Liver (tissue), 9 donors: ENCODE data around the gene PPM1M. TPM values are rescaled to one million over a fixed set of nuclear protein-coding genes. Genes with fewer than 3 reads are reported as not detected.

Experiments used
- DNase-seq: peaks from one replicate; pipeline ENCODE4 v3.0.0-alpha.2; 2017; ENCODE audit warnings: low spot score
- H3K27ac ChIP-seq, 2 donors: one replicate each; pipeline ENCODE4 v1.7.0; 2013; ENCODE audit warnings: inconsistent platforms in 2 of 2, low read length in 2 of 2, control low read depth in 1 of 2, low read depth in 1 of 2, mild to moderate bottlenecking in 1 of 2
- H3K27me3 ChIP-seq, 4 donors: one replicate each; pipeline versions ENCODE4 v1.6.1 to v1.7.0; 2013; ENCODE audit warnings: low read length in 3 of 4, inconsistent platforms in 1 of 4, mild to moderate bottlenecking in 1 of 4, moderate library complexity in 1 of 4; ENCODE audit not compliant: control insufficient read depth in 4 of 4, insufficient read depth in 4 of 4
- H3K36me3 ChIP-seq, 4 donors: one replicate each; pipeline versions ENCODE4 v1.6.1 to v1.7.0; 2013; ENCODE audit warnings: low read length in 3 of 4, mild to moderate bottlenecking in 3 of 4, low read depth in 1 of 4, moderate library complexity in 1 of 4; ENCODE audit not compliant: control insufficient read depth in 4 of 4, insufficient read depth in 3 of 4
- H3K4me1 ChIP-seq, 4 donors: one replicate each; pipeline versions ENCODE4 v1.6.1 to v1.7.0; 2013; ENCODE audit warnings: low read length in 3 of 4, mild to moderate bottlenecking in 3 of 4, moderate library complexity in 1 of 4; ENCODE audit not compliant: control insufficient read depth in 4 of 4, insufficient read depth in 4 of 4
- H3K4me3 ChIP-seq, 3 donors: one replicate each; pipeline versions ENCODE4 v1.6.1 to v1.7.0; 2013; ENCODE audit warnings: low read length in 3 of 3, control low read depth in 1 of 3, low read depth in 1 of 3, mild to moderate bottlenecking in 1 of 3
- H3K9ac ChIP-seq, 2 donors: one replicate each; pipeline ENCODE4 v1.7.0; 2013; ENCODE audit warnings: low read length in 2 of 2, mild to moderate bottlenecking in 2 of 2, moderate library complexity in 2 of 2, control low read depth in 1 of 2, low read depth in 1 of 2
- H3K9me3 ChIP-seq, 4 donors: one replicate each; pipeline versions ENCODE4 v1.6.1 to v1.7.0; 2013; ENCODE audit warnings: low read length in 3 of 4; ENCODE audit not compliant: control insufficient read depth in 4 of 4
- EGR1 ChIP-seq, 2 donors: IDR thresholded peaks; 2 replicates each; pipeline ENCODE4 v1.6.1; 2016 to 2018; ENCODE audit warnings: antibody characterized with exemption in 2 of 2, low read depth in 2 of 2
- FOXA1 ChIP-seq: IDR thresholded peaks from 2 replicates; pipeline ENCODE4 v1.6.1; 2016; ENCODE audit warnings: antibody characterized with exemption
- FOXA2 ChIP-seq: IDR thresholded peaks from 2 replicates; pipeline ENCODE4 v1.6.1; 2016; ENCODE audit warnings: antibody characterized with exemption
- GABPA ChIP-seq, 2 donors: IDR thresholded peaks in 1 of 2; conservative IDR thresholded peaks in 1 of 2; 2 replicates each; pipeline ENCODE4 v1.6.1; 2016; ENCODE audit warnings: antibody characterized with exemption in 2 of 2, mild to moderate bottlenecking in 1 of 2, moderate library complexity in 1 of 2
- HNF4A ChIP-seq, 2 donors: conservative IDR thresholded peaks; 2 replicates each; pipeline ENCODE4 v1.6.1; 2016; ENCODE audit warnings: antibody characterized with exemption in 2 of 2, mild to moderate bottlenecking in 2 of 2
- HNF4G ChIP-seq: IDR thresholded peaks from 2 replicates; pipeline ENCODE4 v1.6.1; 2016; ENCODE audit warnings: antibody characterized with exemption
- JUND ChIP-seq, 2 donors: IDR thresholded peaks; 2 replicates each; pipeline ENCODE4 v1.6.1; 2016; ENCODE audit warnings: antibody characterized with exemption in 2 of 2
- NR2F2 ChIP-seq: IDR thresholded peaks from 2 replicates; pipeline ENCODE4 v1.6.1; 2016; ENCODE audit warnings: antibody characterized with exemption
- RAD21 ChIP-seq, 2 donors: IDR thresholded peaks; 2 replicates each; pipeline ENCODE4 v1.6.1; 2016; ENCODE audit warnings: antibody characterized with exemption in 2 of 2, mild to moderate bottlenecking in 2 of 2
- RXRA ChIP-seq, 2 donors: IDR thresholded peaks; 2 replicates each; pipeline ENCODE4 v1.6.1; 2017 to 2018; ENCODE audit warnings: antibody characterized with exemption in 2 of 2, mild to moderate bottlenecking in 1 of 2
- SP1 ChIP-seq: IDR thresholded peaks from 2 replicates; pipeline ENCODE4 v1.6.1; 2018; ENCODE audit warnings: antibody characterized with exemption, mild to moderate bottlenecking
- TAF1 ChIP-seq: conservative IDR thresholded peaks from 2 replicates; pipeline ENCODE4 v1.6.1; 2016; ENCODE audit warnings: antibody characterized with exemption, mild to moderate bottlenecking
- YY1 ChIP-seq: IDR thresholded peaks from 2 replicates; pipeline ENCODE4 v1.6.1; 2016; ENCODE audit warnings: antibody characterized with exemption, mild to moderate bottlenecking
- WGBS: extraction: QIAGEN DNeasy Blood & Tissue Kit; methylation state at CpG from one replicate; pipeline ENCODE4 v1.1.7; 2013; 5-methylcytosine and 5-hydroxymethylcytosine counted together
- polyA plus RNA-seq, 2 donors: library from polyadenylated mRNA; stranded (reverse) in 1 of 2; unstranded in 1 of 2; fragments of 200-250 nt in 1 of 2; fragments of >200 nt in 1 of 2; fragmentation: Nextera tagmentation in 1 of 2; extraction: Ambion mirVana in 1 of 2; gene quantifications; one replicate each; pipeline versions ENCODE4 v1.2.1 to v1.2.3, GENCODE V29; 2013 to 2015
- total RNA-seq, 2 donors: library from RNA; depleted of rRNA; stranded (reverse); fragments of >200 nt; gene quantifications; one replicate each; pipeline ENCODE4 v1.2.3, GENCODE V29; 2014
- TF ChIP-seq, protein P1 (sequence below): fragments of 150-350 bp; IDR thresholded peaks from 2 replicates; pipeline ENCODE4 v1.5.1; 2017; ENCODE audit warnings: improper control_type of control experiment, low read depth, low read length; ENCODE audit not compliant: missing input control
- TF ChIP-seq, protein P2 (sequence below): IDR thresholded peaks from 2 replicates; pipeline ENCODE4 v1.6.1; 2016; ENCODE audit warnings: antibody characterized with exemption
- TF ChIP-seq, protein P3 (sequence below): IDR thresholded peaks from 2 replicates; pipeline ENCODE4 v1.6.1; 2016; ENCODE audit warnings: antibody characterized with exemption, mild to moderate bottlenecking
- TF ChIP-seq, protein P4 (sequence below): IDR thresholded peaks from 2 replicates; pipeline ENCODE4 v1.6.1; 2016; ENCODE audit warnings: antibody characterized with exemption
- TF ChIP-seq, protein P5 (sequence below): IDR thresholded peaks from 2 replicates; pipeline ENCODE4 v1.6.1; 2016; ENCODE audit warnings: antibody characterized with exemption
- donor health status: healthy.
- donor health status: healthy.
- donor health status: healthy.
- donor health status: healthy.
- donor health status: healthy.

Gene PPM1M
- total and polyA plus RNA-seq, 4 donors, result 2.8 to 5.5 (median 4.6) TPM

DNA sequence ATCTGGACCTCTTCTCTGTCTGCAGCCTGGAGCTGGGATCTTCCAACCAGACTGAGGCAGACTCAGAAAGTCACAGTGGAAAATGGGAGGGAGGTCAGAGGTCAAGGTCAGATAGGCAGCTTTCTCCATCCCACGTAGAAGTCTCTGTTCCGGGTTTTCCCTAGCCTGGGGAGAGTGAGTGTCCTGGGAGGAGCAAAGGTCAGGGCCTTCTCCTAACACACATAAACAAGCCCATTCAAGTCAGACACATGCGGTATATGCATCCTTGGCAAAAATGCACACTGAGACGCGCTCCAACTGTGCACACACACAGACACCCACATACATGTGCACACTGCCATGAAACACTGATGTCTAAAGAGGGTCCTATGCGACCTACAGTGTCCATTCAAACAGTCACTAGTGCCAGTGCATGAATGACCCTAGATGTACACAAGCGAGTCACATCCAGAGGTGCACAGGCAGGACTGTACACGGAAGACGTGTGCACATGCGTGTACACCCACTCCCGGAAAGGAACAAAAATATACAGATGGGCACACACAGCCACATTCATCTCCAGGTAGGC lies 7.3 kb upstream of the PPM1M start:
- 11% methylated on average over 11 of the region's 11 CpGs for WGBS
- TF ChIP-seq HNF4G (peak; percentile 5), RXRA (IDR thresholded peaks at IDR 0.05) (peak; percentile 79 to 80), TAF1 (no peak), SP1 (peak; percentile 58), FOXA1 (no peak), YY1 (peak; percentile 28), RAD21 (IDR thresholded peaks at IDR 0.05) (no peak), JUND (IDR thresholded peaks at IDR 0.05) (peak in 1 of 2 donors; percentile 87), HNF4A (conservative IDR thresholded peaks at IDR 0.05) (peak; percentile 77 to 84), EGR1 (IDR thresholded peaks at IDR 0.05; ENCODE audit: low read depth in 2 of 2) (no peak), FOXA2 (peak; percentile 7), GABPA (IDR thresholded peaks at IDR 0.05 in 1 of 2, conservative IDR thresholded peaks at IDR 0.05 in 1 of 2) (peak in 1 of 2 donors; percentile 20), NR2F2 (peak; percentile 98)
- TF ChIP-seq, protein P1, sequence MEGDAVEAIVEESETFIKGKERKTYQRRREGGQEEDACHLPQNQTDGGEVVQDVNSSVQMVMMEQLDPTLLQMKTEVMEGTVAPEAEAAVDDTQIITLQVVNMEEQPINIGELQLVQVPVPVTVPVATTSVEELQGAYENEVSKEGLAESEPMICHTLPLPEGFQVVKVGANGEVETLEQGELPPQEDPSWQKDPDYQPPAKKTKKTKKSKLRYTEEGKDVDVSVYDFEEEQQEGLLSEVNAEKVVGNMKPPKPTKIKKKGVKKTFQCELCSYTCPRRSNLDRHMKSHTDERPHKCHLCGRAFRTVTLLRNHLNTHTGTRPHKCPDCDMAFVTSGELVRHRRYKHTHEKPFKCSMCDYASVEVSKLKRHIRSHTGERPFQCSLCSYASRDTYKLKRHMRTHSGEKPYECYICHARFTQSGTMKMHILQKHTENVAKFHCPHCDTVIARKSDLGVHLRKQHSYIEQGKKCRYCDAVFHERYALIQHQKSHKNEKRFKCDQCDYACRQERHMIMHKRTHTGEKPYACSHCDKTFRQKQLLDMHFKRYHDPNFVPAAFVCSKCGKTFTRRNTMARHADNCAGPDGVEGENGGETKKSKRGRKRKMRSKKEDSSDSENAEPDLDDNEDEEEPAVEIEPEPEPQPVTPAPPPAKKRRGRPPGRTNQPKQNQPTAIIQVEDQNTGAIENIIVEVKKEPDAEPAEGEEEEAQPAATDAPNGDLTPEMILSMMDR, result no peak
- TF ChIP-seq, protein P2, sequence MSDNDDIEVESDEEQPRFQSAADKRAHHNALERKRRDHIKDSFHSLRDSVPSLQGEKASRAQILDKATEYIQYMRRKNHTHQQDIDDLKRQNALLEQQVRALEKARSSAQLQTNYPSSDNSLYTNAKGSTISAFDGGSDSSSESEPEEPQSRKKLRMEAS, result no peak
- TF ChIP-seq, protein P3, sequence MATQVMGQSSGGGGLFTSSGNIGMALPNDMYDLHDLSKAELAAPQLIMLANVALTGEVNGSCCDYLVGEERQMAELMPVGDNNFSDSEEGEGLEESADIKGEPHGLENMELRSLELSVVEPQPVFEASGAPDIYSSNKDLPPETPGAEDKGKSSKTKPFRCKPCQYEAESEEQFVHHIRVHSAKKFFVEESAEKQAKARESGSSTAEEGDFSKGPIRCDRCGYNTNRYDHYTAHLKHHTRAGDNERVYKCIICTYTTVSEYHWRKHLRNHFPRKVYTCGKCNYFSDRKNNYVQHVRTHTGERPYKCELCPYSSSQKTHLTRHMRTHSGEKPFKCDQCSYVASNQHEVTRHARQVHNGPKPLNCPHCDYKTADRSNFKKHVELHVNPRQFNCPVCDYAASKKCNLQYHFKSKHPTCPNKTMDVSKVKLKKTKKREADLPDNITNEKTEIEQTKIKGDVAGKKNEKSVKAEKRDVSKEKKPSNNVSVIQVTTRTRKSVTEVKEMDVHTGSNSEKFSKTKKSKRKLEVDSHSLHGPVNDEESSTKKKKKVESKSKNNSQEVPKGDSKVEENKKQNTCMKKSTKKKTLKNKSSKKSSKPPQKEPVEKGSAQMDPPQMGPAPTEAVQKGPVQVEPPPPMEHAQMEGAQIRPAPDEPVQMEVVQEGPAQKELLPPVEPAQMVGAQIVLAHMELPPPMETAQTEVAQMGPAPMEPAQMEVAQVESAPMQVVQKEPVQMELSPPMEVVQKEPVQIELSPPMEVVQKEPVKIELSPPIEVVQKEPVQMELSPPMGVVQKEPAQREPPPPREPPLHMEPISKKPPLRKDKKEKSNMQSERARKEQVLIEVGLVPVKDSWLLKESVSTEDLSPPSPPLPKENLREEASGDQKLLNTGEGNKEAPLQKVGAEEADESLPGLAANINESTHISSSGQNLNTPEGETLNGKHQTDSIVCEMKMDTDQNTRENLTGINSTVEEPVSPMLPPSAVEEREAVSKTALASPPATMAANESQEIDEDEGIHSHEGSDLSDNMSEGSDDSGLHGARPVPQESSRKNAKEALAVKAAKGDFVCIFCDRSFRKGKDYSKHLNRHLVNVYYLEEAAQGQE, result peak; percentile 19
- TF ChIP-seq, protein P4, sequence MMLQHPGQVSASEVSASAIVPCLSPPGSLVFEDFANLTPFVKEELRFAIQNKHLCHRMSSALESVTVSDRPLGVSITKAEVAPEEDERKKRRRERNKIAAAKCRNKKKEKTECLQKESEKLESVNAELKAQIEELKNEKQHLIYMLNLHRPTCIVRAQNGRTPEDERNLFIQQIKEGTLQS, result no peak
- TF ChIP-seq, protein P5, sequence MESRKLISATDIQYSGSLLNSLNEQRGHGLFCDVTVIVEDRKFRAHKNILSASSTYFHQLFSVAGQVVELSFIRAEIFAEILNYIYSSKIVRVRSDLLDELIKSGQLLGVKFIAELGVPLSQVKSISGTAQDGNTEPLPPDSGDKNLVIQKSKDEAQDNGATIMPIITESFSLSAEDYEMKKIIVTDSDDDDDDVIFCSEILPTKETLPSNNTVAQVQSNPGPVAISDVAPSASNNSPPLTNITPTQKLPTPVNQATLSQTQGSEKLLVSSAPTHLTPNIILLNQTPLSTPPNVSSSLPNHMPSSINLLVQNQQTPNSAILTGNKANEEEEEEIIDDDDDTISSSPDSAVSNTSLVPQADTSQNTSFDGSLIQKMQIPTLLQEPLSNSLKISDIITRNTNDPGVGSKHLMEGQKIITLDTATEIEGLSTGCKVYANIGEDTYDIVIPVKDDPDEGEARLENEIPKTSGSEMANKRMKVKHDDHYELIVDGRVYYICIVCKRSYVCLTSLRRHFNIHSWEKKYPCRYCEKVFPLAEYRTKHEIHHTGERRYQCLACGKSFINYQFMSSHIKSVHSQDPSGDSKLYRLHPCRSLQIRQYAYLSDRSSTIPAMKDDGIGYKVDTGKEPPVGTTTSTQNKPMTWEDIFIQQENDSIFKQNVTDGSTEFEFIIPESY, result no peak
- no peak for DNase-seq
- H3K36me3 ChIP-seq, result no peaks in the 10 kb centered on the region
- peak overlapping the region; percentile 88 to 90 for H3K27ac ChIP-seq
- H3K9ac ChIP-seq, result peak overlapping the region; percentile 29 to 55
- H3K4me3 ChIP-seq, result peak overlapping the region; percentile 65 to 82 (median 72)
- H3K9me3 ChIP-seq, result no peaks in the 10 kb centered on the region
- H3K4me1 ChIP-seq, result peaks cover 17 to 66% (median 45%) of the 10 kb centered on the region in 4 donors
- H3K27me3 ChIP-seq, result no peaks in the 10 kb centered on the region
